Activated T-cell treated with anti-CD3 and anti-CD28 coated beads, Interleukin-2, amount 50 U/mL, for 1 hour (primary cell): ENCODE data around the gene SPEM3.
A peak's percentile ranks its signal among the peaks of the same experiment; 100 is the strongest.

ENCODE experiments used
- DNase-seq: peaks from one replicate; pipeline ENCODE4 v3.0.0-alpha.2; 2020

SPEM3 gene

GRCh38 chr17:7428557-7428956 lies at the start of gene SPEM3:
SPEM3 (plus strand) TSS chr17:7428857; CDS start chr17:7428903, 46 bp downstream.
- no peak for DNase-seq

GRCh38 chr17:7379134-7379533 lies 49.5 kb upstream of the SPEM3 start:
- no peak for DNase-seq

GRCh38 chr17:7380321-7380720 lies 48.3 kb upstream of the SPEM3 start:
- DNase-seq: no peak

GRCh38 chr17:7380855-7381683 lies 47.6 kb upstream of the SPEM3 start, which contains the start of gene TNK1:
TNK1 (plus strand) TSS chr17:7381089; CDS start chr17:7382927, 1,838 bp downstream.
- no peak for DNase-seq

- DNase-seq: no peak
Observed at GRCh38 chr17:7382901-7383300, 45.8 kb upstream of the SPEM3 start.

GRCh38 chr17:7383371-7383741 lies 45.3 kb upstream of the SPEM3 start:
- DNase-seq: no peak

- peak; percentile 88 for DNase-seq
Observed at GRCh38 chr17:7383742-7384488, 44.7 kb upstream of the SPEM3 start.

- no peak for DNase-seq
Observed at GRCh38 chr17:7384489-7385081, 44.1 kb upstream of the SPEM3 start.

GRCh38 chr17:7388856-7389255 lies 39.8 kb upstream of the SPEM3 start:
- DNase-seq: no peak

- DNase-seq: no peak
Observed at GRCh38 chr17:7389924-7390910, 38.4 kb upstream of the SPEM3 start.

- no peak for DNase-seq
Observed at GRCh38 chr17:7391307-7391706, 37.4 kb upstream of the SPEM3 start.

GRCh38 chr17:7392696-7393612 lies 35.7 kb upstream of the SPEM3 start:
- no peak for DNase-seq

- DNase-seq: no peak
Observed at GRCh38 chr17:7393613-7394451, 34.8 kb upstream of the SPEM3 start.

- peak; percentile 93 for DNase-seq
Observed at GRCh38 chr17:7394452-7395191, 34.0 kb upstream of the SPEM3 start, which contains the start of gene PLSCR3. PLSCR3 (minus strand) TSS chr17:7394525; CDS start chr17:7394110, 415 bp downstream.

- DNase-seq: no peak
Observed at GRCh38 chr17:7396147-7396546, 32.5 kb upstream of the SPEM3 start.

GRCh38 chr17:7398612-7399011 lies 30.0 kb upstream of the SPEM3 start:
- no peak for DNase-seq

- no peak for DNase-seq
Observed at GRCh38 chr17:7403043-7403726, 25.5 kb upstream of the SPEM3 start.

GRCh38 chr17:7403727-7403976 lies 25.0 kb upstream of the SPEM3 start:
- DNase-seq: no peak
